ENCODE data around the gene NRXN2.
"Not testable (repeated sequence)": the region's sequence is repeated elsewhere in the genome, so short reads cannot be mapped to it uniquely, and the experiment has no call there.

Gene NRXN2

DNA sequence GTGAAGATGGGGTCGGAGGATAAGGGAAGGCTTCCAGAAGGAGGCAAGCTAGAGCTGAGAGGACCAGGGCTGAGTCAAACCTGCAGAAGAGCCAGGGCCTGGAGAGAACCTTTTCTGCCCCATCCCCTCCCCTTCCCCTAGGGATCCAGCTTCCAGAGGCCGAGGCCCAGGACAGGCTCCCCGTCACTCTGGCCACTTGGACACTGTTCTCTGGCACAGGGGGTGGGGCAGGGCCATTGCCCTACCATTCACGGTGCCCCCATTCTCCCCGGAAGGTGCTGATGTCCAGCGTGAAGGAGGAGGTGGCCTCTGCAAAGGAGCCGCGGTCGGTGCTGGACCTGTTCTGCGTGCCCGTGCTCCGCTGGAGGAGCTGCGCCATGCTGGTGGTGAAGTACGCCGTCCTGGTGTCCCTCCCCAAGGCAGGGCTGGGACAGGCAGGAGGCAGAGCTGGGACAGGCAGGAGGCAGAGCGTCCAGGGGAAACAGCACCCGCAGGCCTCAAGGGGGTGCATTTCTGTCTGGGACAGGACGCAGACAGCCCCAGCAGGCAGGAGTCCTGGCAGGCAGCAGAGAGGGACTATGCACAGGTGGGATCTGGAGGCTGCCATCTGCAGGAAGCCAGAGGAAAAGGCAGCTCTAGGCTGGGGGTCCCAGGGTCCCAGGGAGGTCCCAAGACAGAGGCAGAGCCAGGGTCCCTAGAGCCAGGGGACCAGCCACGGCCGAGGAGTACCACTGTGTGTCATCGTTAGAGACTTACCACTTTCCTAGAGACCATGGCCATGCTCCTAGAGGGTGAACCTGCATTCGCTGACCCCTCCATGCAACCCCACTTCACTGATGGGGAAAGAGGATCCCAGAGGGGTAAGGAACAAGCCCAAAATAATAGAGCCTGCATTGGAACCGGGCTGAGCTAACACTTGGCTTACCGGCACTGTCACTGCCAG, 157.8 kb downstream of the NRXN2 start:
- H3K27ac ChIP-seq (ENCODE audit: low read depth, low read length) = no peak overlapping the region
- H3K4me1 ChIP-seq (ENCODE audit: insufficient read depth, low read length) = peaks cover 5% of the 10 kb centered on the region

DNA sequence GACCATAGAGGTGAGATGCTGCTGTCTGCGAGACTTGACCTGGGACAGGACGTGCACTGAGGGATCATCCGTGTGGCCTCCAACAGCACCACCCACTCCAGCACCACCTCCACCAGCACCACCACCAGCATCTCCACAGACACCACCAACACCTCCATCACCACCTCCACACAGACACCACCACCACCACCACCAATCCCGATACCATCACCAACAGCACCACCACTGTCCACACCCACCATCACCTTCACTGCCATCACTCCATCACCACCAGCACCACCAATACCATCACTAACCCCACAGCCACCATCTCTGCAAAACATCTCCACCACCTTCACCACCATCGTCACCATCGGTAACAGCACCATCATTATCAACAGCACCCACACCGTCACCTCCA, 158.6 kb downstream of the NRXN2 start:
- Histone ChIP-seq H3K36me3 (ENCODE audit: insufficient read depth, low read length) (no peaks in the 10 kb centered on the region), H3K9me3 (ENCODE audit: low read length) (no peaks in the 10 kb centered on the region), H3K4me3 (ENCODE audit: low read depth in 1 of 2, low read length in 2 of 2) (no peak overlapping the region), H3K4me1 (ENCODE audit: insufficient read depth, low read length) (peaks cover 5% of the 10 kb centered on the region), H3K27me3 (ENCODE audit: control insufficient read depth in 1 of 2, insufficient read depth in 2 of 2, low read length in 2 of 2) (no peaks in the 10 kb centered on the region), H3K9ac (ENCODE audit: low read length) (no peak overlapping the region), H3K27ac (ENCODE audit: low read depth, low read length) (no peak overlapping the region)

More for the DNA sequence above, 157.8 kb downstream of the NRXN2 start:
- Histone ChIP-seq H3K4me3 (ENCODE audit: low read depth in 1 of 2, low read length in 2 of 2) (no peak overlapping the region), H3K9me3 (ENCODE audit: low read length) (no peaks in the 10 kb centered on the region), H3K9ac (ENCODE audit: low read length) (no peak overlapping the region), H3K36me3 (ENCODE audit: insufficient read depth, low read length) (no peaks in the 10 kb centered on the region), H3K27me3 (ENCODE audit: control insufficient read depth in 1 of 2, insufficient read depth in 2 of 2, low read length in 2 of 2) (no peaks in the 10 kb centered on the region)

DNA sequence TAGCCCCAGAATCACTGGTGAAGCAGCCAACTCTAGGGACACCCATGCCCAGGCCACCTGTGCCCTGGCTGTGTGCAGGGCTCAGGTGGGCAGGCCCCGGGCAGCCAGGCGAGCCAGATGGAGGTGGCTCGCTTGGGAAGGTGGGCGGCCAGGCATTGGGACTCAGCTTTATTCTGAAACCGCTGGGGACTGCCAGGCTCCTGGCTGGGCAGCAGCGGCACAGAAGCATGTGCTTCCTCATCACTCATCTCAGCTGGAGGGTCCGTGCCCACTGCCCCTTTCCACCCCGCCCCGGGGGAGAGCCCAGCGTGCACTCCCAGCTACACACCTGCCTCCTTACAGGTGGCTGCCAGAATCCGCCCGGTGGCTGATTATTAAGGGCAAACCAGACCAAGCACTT, 159.0 kb downstream of the NRXN2 start:
- Histone ChIP-seq H3K9ac (ENCODE audit: low read length) (no peak overlapping the region), H3K27me3 (ENCODE audit: control insufficient read depth in 1 of 2, insufficient read depth in 2 of 2, low read length in 2 of 2) (no peaks in the 10 kb centered on the region), H3K27ac (ENCODE audit: low read depth, low read length) (no peak overlapping the region), H3K9me3 (ENCODE audit: low read length) (no peaks in the 10 kb centered on the region), H3K36me3 (ENCODE audit: insufficient read depth, low read length) (no peaks in the 10 kb centered on the region), H3K4me1 (ENCODE audit: insufficient read depth, low read length) (peaks cover 5% of the 10 kb centered on the region), H3K4me3 (ENCODE audit: low read depth in 1 of 2, low read length in 2 of 2) (no peak overlapping the region)

DNA sequence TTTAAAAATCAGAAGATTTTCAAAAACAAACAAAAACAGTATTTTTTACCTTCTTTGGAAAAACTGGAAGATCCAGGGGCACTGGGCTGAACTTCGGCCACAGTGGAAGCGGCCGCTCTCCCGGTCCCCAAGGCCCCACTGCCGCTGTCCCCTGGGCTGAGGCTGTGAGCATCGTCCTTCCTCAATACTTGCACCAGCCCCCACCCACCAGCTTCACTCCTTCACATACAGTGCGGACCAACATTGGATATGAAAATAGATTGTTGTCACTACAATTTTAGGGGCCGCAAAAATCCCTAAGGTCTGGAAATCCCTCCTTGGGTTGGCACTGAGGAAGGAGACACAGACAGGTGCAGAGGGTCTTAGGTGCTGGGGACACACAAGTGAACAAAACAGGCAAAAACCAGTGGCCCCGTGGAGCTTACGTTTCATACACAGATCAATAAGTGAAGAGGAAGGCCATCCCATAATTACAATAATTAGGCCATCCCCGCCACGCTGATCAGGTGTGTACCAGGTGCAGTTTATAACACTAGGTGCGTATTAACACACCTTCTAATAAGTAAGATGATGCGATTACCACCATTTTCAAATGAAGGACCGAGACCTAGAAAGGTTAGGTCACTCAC, 160.2 kb downstream of the NRXN2 start:
- H3K9ac ChIP-seq (ENCODE audit: low read length) = no peak overlapping the region
- H3K27me3 ChIP-seq (ENCODE audit: control insufficient read depth in 1 of 2, insufficient read depth in 2 of 2, low read length in 2 of 2) = no peaks in the 10 kb centered on the region
- peaks cover 5% of the 10 kb centered on the region for H3K4me1 ChIP-seq (ENCODE audit: insufficient read depth, low read length)
- no peaks in the 10 kb centered on the region for H3K9me3 ChIP-seq (ENCODE audit: low read length)
- no peak overlapping the region for H3K27ac ChIP-seq (ENCODE audit: low read depth, low read length)
- no peaks in the 10 kb centered on the region for H3K36me3 ChIP-seq (ENCODE audit: insufficient read depth, low read length)
- H3K4me3 ChIP-seq (ENCODE audit: low read depth in 1 of 2, low read length in 2 of 2) = no peak overlapping the region

DNA sequence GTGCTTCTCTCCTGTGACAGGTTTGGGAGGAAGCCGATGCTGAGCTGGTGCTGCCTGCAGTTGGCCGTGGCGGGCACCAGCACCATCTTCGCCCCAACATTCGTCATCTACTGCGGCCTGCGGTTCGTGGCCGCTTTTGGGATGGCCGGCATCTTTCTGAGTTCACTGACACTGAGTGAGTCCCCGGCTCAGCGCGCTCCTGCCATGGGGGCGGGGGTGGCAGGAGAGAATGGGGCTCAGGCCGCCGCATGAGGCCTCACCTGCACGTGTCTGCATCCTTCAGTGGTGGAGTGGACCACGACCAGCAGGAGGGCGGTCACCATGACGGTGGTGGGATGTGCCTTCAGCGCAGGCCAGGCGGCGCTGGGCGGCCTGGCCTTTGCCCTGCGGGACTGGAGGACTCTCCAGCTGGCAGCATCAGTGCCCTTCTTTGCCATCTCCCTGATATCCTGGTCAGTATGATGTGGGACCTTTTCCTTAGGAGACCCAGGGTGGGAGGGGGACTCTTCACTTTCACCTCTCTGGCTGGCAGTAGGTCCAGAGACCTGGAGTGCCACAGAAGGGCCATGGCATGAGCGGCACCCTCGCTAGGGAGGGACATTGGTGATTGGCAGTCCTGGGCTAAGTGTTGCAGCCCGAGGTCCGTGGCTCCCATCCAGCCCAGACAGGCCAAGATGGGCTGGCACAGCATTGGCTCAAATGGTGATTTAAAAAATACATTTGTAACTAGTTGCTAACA, 160.8 kb downstream of the NRXN2 start:
- Histone ChIP-seq H3K27ac (ENCODE audit: low read depth, low read length) (no peak overlapping the region), H3K4me3 (ENCODE audit: low read depth in 1 of 2, low read length in 2 of 2) (no peak overlapping the region), H3K27me3 (ENCODE audit: control insufficient read depth in 1 of 2, insufficient read depth in 2 of 2, low read length in 2 of 2) (no peaks in the 10 kb centered on the region), H3K9ac (ENCODE audit: low read length) (no peak overlapping the region), H3K4me1 (ENCODE audit: insufficient read depth, low read length) (peaks cover 5% of the 10 kb centered on the region), H3K36me3 (ENCODE audit: insufficient read depth, low read length) (no peaks in the 10 kb centered on the region), H3K9me3 (ENCODE audit: low read length) (no peaks in the 10 kb centered on the region)

DNA sequence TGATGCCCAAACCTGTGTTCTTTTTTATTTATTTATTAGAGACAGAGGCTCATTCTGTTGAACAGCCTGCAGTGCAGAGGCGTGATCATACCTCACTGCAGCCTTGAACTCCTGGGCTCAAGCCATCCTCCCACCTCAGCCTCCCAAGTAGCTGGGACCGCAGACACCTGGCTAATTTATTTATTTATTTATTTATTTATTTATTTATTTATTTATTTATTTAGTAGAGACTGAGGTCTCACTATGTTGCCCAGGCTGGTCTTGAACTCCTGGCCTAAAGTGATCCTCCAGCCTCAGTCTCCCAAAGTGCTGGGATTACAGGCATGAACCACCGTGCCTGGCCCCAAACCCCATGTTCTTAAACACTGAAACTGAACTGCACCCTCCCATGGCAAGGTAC, 161.6 kb downstream of the NRXN2 start:
- not testable (repeated sequence) for H3K4me3 ChIP-seq (ENCODE audit: low read depth in 1 of 2, low read length in 2 of 2); H3K27me3 ChIP-seq (ENCODE audit: control insufficient read depth in 1 of 2, insufficient read depth in 2 of 2, low read length in 2 of 2); H3K36me3 ChIP-seq (ENCODE audit: insufficient read depth, low read length); H3K27ac ChIP-seq (ENCODE audit: low read depth, low read length); H3K4me1 ChIP-seq (ENCODE audit: insufficient read depth, low read length); H3K9ac ChIP-seq (ENCODE audit: low read length); H3K9me3 ChIP-seq (ENCODE audit: low read length)

DNA sequence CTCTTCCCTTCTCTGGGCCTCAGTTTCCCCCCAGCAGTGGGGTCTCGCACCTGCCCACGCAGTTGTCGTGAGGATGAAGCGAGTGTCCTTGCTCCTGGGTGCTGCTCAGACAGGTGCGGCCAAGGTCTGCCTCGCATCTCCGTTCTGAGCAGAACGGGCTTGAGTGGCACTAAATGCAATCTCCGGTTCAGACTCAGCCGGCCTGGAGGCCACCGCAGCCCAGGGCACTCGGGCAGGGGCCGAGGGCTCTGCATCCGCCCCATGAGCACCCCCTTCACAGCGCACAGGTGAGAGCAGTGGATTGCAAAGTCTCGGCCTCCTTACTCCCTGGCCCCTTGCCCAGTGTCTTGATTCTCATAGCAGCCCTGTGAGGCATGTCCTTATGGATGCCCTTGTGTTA, 162.1 kb downstream of the NRXN2 start:
- Histone ChIP-seq H3K4me3 (ENCODE audit: low read depth in 1 of 2, low read length in 2 of 2) (no peak overlapping the region), H3K9ac (ENCODE audit: low read length) (no peak overlapping the region), H3K36me3 (ENCODE audit: insufficient read depth, low read length) (no peaks in the 10 kb centered on the region)

DNA sequence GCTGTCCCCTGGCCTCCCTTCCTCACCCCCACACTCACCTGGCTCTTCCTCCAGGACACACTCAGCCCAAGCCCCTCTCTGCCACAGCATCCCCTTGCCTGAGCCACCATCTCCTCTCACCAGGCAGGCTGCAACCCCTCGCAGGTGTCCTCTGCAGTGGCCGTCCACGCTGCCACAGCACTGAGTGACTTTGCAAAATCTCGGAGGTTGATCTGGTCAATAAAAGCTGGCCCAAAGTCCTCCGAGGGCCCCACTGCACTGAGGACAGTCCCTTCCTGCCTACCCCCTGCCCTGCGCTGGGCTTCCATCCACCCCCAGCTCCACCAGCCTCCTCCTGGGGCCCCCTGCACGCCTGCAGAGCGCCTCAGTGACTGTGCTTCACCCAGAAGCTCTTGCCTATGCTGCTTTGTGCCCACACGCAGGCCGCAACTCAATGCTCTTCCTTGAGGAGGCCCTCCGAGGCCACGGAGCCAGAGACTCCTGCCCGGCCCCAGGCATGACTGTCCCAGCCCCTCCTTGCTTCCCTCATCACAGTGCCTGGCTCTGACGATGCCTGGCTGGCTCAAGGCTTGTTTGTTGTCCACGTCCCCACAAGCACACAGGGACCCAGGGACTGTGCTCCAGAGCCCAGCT, 162.7 kb downstream of the NRXN2 start:
- Histone ChIP-seq H3K27ac (ENCODE audit: low read depth, low read length) (no peak overlapping the region), H3K9ac (ENCODE audit: low read length) (no peak overlapping the region)

More for the DNA sequence above, 162.1 kb downstream of the NRXN2 start:
- Histone ChIP-seq H3K9me3 (ENCODE audit: low read length) (no peaks in the 10 kb centered on the region), H3K27ac (ENCODE audit: low read depth, low read length) (no peak overlapping the region), H3K27me3 (ENCODE audit: control insufficient read depth in 1 of 2, insufficient read depth in 2 of 2, low read length in 2 of 2) (no peaks in the 10 kb centered on the region), H3K4me1 (ENCODE audit: insufficient read depth, low read length) (no peaks in the 10 kb centered on the region)

DNA sequence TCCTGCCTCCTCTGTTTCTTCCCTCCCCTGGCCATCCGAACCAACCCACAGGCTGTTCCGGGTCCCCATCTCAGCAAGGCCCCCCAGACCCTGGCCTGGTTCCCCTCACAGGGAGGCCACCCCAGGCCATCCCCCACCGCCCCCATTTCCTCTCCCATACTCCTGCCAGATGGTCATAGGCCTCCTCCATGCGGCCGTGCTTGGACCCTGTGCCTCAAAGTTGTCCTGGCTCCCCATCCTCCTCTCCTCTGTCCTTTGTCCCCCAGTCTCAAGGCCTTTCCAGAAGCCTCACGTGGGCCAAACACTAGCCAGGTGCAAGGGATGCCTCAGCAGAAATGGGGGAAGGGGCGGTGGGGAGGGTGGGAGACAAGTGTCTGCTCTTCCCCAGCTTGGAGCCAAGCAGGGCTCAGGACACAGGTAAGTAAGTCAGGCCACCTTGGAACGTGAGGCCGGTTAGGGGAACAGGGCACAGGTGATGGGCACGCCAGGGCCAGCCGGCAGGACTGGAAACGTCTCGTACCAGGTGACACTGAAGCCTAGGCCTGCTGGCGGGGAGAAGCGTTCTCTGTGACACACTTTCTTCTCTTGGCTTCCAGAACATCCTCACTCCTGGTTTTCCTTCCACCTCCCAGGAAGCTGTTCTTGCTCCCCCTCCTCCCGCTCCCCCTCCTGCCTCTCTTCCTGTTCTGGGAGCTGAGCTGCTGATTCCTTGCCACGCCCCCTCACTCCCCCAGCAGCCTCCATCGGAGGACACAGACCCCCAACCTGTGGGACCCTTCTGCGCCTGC, 163.5 kb downstream of the NRXN2 start:
- H3K4me1 ChIP-seq (ENCODE audit: insufficient read depth, low read length) = peaks cover 13% of the 10 kb centered on the region
- H3K4me3 ChIP-seq (ENCODE audit: low read depth in 1 of 2, low read length in 2 of 2) = no peak overlapping the region
- no peaks in the 10 kb centered on the region for H3K27me3 ChIP-seq (ENCODE audit: control insufficient read depth in 1 of 2, insufficient read depth in 2 of 2, low read length in 2 of 2)
- no peak overlapping the region for H3K9ac ChIP-seq (ENCODE audit: low read length)
- no peaks in the 10 kb centered on the region for H3K9me3 ChIP-seq (ENCODE audit: low read length)
- H3K36me3 ChIP-seq (ENCODE audit: insufficient read depth, low read length) = no peaks in the 10 kb centered on the region
- no peak overlapping the region for H3K27ac ChIP-seq (ENCODE audit: low read depth, low read length)

More for the DNA sequence above, 162.7 kb downstream of the NRXN2 start:
- Histone ChIP-seq H3K36me3 (ENCODE audit: insufficient read depth, low read length) (no peaks in the 10 kb centered on the region), H3K27me3 (ENCODE audit: control insufficient read depth in 1 of 2, insufficient read depth in 2 of 2, low read length in 2 of 2) (no peaks in the 10 kb centered on the region), H3K4me1 (ENCODE audit: insufficient read depth, low read length) (peaks cover 6% of the 10 kb centered on the region), H3K9me3 (ENCODE audit: low read length) (no peaks in the 10 kb centered on the region), H3K4me3 (ENCODE audit: low read depth in 1 of 2, low read length in 2 of 2) (no peak overlapping the region)

DNA sequence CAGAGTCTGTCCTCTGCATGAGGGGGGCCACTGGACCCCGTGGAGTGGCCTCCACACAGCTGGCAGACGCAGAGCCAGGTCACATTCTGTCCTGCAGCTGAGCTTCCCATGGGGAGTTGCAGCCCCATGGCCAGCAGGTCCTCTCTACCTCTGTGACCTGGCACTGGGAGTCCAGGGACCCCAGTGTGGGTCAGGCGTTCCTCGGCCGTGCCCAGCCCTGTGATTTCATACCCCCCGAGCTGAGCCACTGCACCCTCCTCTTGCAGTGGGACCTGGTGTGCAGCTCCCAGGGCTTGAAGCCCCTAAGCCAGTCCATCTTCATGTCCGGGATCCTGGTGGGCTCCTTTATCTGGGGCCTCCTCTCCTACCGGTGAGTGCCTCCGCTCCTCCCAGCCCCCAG, 164.1 kb downstream of the NRXN2 start:
- Histone ChIP-seq H3K9ac (ENCODE audit: low read length) (no peak overlapping the region), H3K27ac (ENCODE audit: low read depth, low read length) (no peak overlapping the region), H3K4me1 (ENCODE audit: insufficient read depth, low read length) (peaks cover 20% of the 10 kb centered on the region), H3K9me3 (ENCODE audit: low read length) (no peaks in the 10 kb centered on the region), H3K27me3 (ENCODE audit: control insufficient read depth in 1 of 2, insufficient read depth in 2 of 2, low read length in 2 of 2) (no peaks in the 10 kb centered on the region), H3K4me3 (ENCODE audit: low read depth in 1 of 2, low read length in 2 of 2) (no peak overlapping the region), H3K36me3 (ENCODE audit: insufficient read depth, low read length) (no peaks in the 10 kb centered on the region)

Measured in muscle layer of colon (tissue), 2 donors.